Karpas-422 (cell line): ENCODE results near the gene EDA. TPM values are rescaled to one million over a fixed set of nuclear protein-coding genes. Genes with fewer than 3 reads are reported as not detected.

Experiments
- DNase-seq: peaks from one replicate; pipeline ENCODE4 v3.0.0-alpha.2; 2015
- H2AFZ ChIP-seq: fragments of 200-600 bp; sonication (generic); 2 replicates; pipeline ENCODE4 v1.6.1; 2014; ENCODE audit warnings: antibody characterized with exemption, low read length, mixed read lengths
- H3K27ac ChIP-seq: fragments of 200-600 bp; sonication (generic); 2 replicates; pipeline ENCODE4 v1.5.1; 2014; ENCODE audit warnings: mild to moderate bottlenecking, low read length, moderate library complexity
- H3K27me3 ChIP-seq: fragments of 200-600 bp; sonication (generic); 2 replicates; pipeline ENCODE4 v1.6.1; 2014; ENCODE audit warnings: low read length, mixed read lengths
- H3K36me3 ChIP-seq: fragments of 200-600 bp; sonication (generic); 2 replicates; pipeline ENCODE4 v1.6.1; 2014; ENCODE audit warnings: low read length, mixed read lengths; ENCODE audit not compliant: insufficient read depth
- H3K4me1 ChIP-seq: fragments of 200-600 bp; sonication (generic); 2 replicates; pipeline ENCODE4 v1.6.1; 2014; ENCODE audit warnings: mild to moderate bottlenecking, low read length, mixed read lengths
- H3K4me2 ChIP-seq: fragments of 200-600 bp; sonication (generic); 2 replicates; pipeline ENCODE4 v1.6.1; 2014; ENCODE audit warnings: low read length, low read depth, mild to moderate bottlenecking; ENCODE audit not compliant: poor library complexity, severe bottlenecking
- H3K4me3 ChIP-seq: fragments of 200-600 bp; sonication (generic); 2 replicates; pipeline ENCODE4 v1.5.1; 2014; ENCODE audit warnings: mild to moderate bottlenecking, antibody characterized with exemption, low read length, mixed read lengths
- H3K79me2 ChIP-seq: fragments of 200-600 bp; sonication (generic); 2 replicates; pipeline ENCODE4 v1.6.1; 2014; ENCODE audit warnings: mild to moderate bottlenecking, low read length, mixed read lengths
- H3K9ac ChIP-seq: fragments of 200-600 bp; sonication (generic); 2 replicates; pipeline ENCODE4 v1.6.0; 2014; ENCODE audit warnings: low read length
- H3K9me2 ChIP-seq: fragments of 200-600 bp; sonication (generic), shearing (Covaris generic); replicated peaks from 2 replicates; pipeline ENCODE4 v1.6.0; 2014; ENCODE audit warnings: mild to moderate bottlenecking, low read length, moderate library complexity; ENCODE audit not compliant: insufficient read depth
- H3K9me3 ChIP-seq: fragments of 300-700, 200-600 bp; sonication (generic); 2 replicates; pipeline ENCODE4 v1.6.1; 2014; ENCODE audit warnings: low read length, mixed read lengths
- H4K20me1 ChIP-seq: fragments of 200-600 bp; sonication (generic); 2 replicates; pipeline ENCODE4 v1.6.1; 2014; ENCODE audit warnings: mild to moderate bottlenecking, antibody characterized with exemption, low read length, low read depth; ENCODE audit not compliant: insufficient read depth
- total RNA-seq: library from RNA; depleted of rRNA; stranded (reverse); fragments of >200 nt; shearing (Covaris generic); gene quantifications from 2 replicates; pipeline ENCODE4 v1.2.3, GENCODE V29; 2014; ENCODE audit warnings: low replicate concordance

EDA gene
- total RNA-seq, 1 experiment from 2014 or later, result not detected

DNA sequence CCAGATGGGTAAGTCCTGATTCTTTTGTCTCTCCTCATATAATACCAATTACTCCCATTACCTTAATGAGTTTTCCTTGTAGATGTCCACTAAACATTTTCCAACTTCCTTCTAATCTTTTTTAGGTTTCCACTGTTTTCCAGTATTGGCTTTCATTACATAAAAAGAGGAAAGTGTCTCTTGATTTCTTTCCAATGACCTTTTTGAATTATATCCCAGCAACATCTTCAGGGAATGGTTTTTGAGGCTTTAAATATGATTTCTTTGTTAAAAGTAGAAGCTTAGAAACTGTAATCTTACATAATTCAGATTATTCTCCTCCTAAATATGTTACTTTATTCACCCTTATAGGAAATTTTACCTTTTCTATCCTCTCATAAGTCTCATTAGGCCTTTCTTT, 298.9 kb downstream of the EDA start:
- no peaks in the 10 kb centered on the region for H3K4me1 ChIP-seq
- H3K27ac ChIP-seq, result no peak overlapping the region
- H3K4me2 ChIP-seq, result no peak overlapping the region
- H3K36me3 ChIP-seq, result no peaks in the 10 kb centered on the region
- no peaks in the 10 kb centered on the region for H3K79me2 ChIP-seq
- H3K9me3 ChIP-seq, result no peaks in the 10 kb centered on the region
- H4K20me1 ChIP-seq, result no peaks in the 10 kb centered on the region
- no peak overlapping the region for H3K4me3 ChIP-seq
- no peak for DNase-seq
- no peaks in the 10 kb centered on the region for H3K27me3 ChIP-seq
- H2AFZ ChIP-seq, result no peak overlapping the region
- no peaks in the 10 kb centered on the region for H3K9me2 ChIP-seq
- H3K9ac ChIP-seq, result no peak overlapping the region

DNA sequence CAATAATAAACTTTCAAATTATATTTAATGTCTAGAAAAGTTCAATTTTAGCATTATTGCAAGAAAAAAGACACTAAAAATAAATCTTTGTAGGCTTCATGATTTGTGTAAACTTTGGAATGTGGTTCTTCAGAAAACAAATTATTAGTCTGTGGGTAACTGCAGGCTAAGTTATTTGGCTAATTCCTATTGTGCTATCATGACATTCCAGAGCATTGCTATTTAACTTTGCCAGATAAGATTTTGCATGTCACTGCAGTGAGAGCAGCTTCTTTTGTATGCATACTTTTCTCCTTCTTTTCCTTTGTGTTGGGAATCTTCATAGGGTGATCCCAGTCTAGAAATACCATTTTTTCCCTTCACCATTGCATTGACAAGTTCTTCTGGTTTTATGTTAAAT, 303.8 kb downstream of the EDA start:
- no peak for DNase-seq
- no peak overlapping the region for H3K4me3 ChIP-seq
- H2AFZ ChIP-seq, result no peak overlapping the region
- H3K79me2 ChIP-seq, result no peaks in the 10 kb centered on the region
- no peak overlapping the region for H3K27ac ChIP-seq
- no peaks in the 10 kb centered on the region for H4K20me1 ChIP-seq
- no peaks in the 10 kb centered on the region for H3K4me1 ChIP-seq
- H3K9me2 ChIP-seq, result no peaks in the 10 kb centered on the region
- H3K4me2 ChIP-seq, result no peak overlapping the region
- no peaks in the 10 kb centered on the region for H3K9me3 ChIP-seq
- no peaks in the 10 kb centered on the region for H3K36me3 ChIP-seq
- no peaks in the 10 kb centered on the region for H3K27me3 ChIP-seq
- H3K9ac ChIP-seq, result no peak overlapping the region

DNA sequence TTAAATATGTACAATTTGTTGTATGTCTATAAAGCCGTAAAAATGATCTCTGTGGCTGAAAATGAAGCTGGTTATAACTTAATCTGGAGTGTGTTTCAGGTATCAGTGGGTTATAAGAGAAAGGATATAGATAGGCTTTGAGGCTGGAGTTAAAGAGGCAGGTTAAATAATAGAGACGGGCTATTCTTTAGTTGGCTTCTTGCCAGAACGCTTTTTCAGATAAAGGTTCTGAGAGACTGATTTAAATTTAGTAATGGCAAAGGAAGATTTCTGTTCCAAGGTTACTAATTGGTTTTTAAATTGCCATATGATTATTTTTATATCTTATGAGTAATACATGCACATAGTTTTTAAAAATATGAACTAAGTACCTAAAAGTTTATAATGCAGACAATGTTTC, 316.4 kb downstream of the EDA start:
- no peaks in the 10 kb centered on the region for H3K36me3 ChIP-seq
- no peaks in the 10 kb centered on the region for H3K4me1 ChIP-seq
- H3K27me3 ChIP-seq, result no peaks in the 10 kb centered on the region
- no peak overlapping the region for H2AFZ ChIP-seq
- DNase-seq, result no peak
- no peaks in the 10 kb centered on the region for H3K9me2 ChIP-seq
- H3K9ac ChIP-seq, result no peak overlapping the region
- H3K4me3 ChIP-seq, result no peak overlapping the region
- no peaks in the 10 kb centered on the region for H3K9me3 ChIP-seq
- no peaks in the 10 kb centered on the region for H4K20me1 ChIP-seq
- no peaks in the 10 kb centered on the region for H3K79me2 ChIP-seq
- no peak overlapping the region for H3K4me2 ChIP-seq
- H3K27ac ChIP-seq, result no peak overlapping the region

DNA sequence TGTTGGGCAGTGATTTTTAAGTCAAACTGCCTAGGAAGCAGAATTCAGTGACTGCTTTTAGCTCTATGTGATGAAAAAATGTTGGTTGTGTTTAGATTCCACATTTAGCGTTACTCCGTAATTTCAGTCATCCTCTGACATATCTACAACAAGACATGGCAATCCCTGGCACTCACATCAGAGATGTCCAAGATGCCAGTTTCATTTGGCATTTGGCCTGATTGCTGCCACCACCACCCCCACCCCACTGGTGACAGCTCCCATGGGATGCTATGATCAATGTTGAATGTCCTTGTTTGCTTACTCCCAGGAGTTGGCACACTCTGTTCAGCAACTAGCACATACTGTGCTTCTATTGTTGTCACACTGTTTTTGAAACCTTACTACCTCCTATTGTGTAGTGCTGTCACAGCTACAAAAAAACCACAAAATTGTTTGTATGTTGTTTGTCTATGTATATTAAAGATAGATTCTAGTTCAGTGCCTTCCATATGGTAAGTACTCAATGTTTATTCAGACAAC, 332.4 kb downstream of the EDA start:
- Histone ChIP-seq H3K9ac (no peak overlapping the region), H3K27me3 (no peaks in the 10 kb centered on the region), H4K20me1 (no peaks in the 10 kb centered on the region), H3K27ac (no peak overlapping the region), H2AFZ (no peak overlapping the region), H3K36me3 (no peaks in the 10 kb centered on the region), H3K4me1 (no peaks in the 10 kb centered on the region), H3K9me2 (no peaks in the 10 kb centered on the region), H3K4me2 (no peak overlapping the region), H3K9me3 (no peaks in the 10 kb centered on the region), H3K4me3 (no peak overlapping the region), H3K79me2 (no peaks in the 10 kb centered on the region)
- DNase-seq, result no peak

DNA sequence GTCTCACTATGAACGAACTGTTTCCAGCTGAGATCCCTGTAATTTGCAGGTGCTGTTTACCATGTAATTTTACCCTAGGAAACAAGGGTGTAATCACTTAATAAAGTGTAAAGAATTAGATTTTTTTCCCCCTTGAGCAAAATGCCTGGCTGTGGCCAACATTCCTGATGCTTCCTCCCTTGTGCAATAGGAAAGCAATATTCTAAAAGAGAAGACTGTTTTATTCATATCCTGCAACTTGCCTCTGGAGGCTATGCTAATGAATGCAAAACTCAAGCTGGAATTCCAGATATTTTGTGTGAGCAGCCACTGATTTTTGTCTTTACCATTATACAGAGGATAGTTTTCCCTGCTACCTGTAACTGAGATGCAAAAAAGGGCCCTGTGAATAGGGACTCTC, 335.8 kb downstream of the EDA start:
- H2AFZ ChIP-seq, result no peak overlapping the region

DNA sequence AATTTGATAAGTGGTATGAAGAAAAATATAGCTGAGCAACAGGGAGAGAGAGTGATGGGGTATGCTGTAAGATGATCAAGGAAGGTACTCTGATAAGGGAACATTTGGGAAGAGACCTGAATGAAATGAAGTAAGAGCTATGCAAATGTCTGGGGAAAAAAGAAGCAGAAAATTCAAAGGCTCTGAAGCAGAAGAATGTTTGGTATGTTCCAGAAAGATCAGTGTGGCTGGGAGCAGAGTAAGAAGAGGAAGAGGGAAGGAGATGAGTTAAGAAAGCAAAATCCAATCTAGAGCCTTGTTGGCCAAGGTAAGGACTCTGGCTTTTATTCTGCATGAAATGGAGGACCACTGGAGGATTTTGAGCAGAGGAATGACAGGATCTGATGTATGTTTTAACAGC, 343.8 kb downstream of the EDA start:
- Histone ChIP-seq H4K20me1 (no peaks in the 10 kb centered on the region), H3K9me2 (no peaks in the 10 kb centered on the region), H3K4me1 (no peaks in the 10 kb centered on the region), H3K9me3 (no peaks in the 10 kb centered on the region; the same call in 1 of the 2 replicates), H3K79me2 (no peaks in the 10 kb centered on the region), H3K36me3 (no peaks in the 10 kb centered on the region), H3K4me2 (no peak overlapping the region), H3K27me3 (no peaks in the 10 kb centered on the region), H3K27ac (no peak overlapping the region), H3K4me3 (no peak overlapping the region), H2AFZ (no peak overlapping the region), H3K9ac (no peak overlapping the region)
- DNase-seq, result no peak

More for the DNA sequence above, 335.8 kb downstream of the EDA start:
- no peak for DNase-seq
- no peaks in the 10 kb centered on the region for H3K36me3 ChIP-seq
- H3K27me3 ChIP-seq, result no peaks in the 10 kb centered on the region
- no peaks in the 10 kb centered on the region for H3K9me2 ChIP-seq
- no peaks in the 10 kb centered on the region; the same call in 1 of the 2 replicates for H3K9me3 ChIP-seq
- no peak overlapping the region for H3K27ac ChIP-seq
- H3K4me2 ChIP-seq, result no peak overlapping the region
- H3K9ac ChIP-seq, result no peak overlapping the region
- H3K4me3 ChIP-seq, result no peak overlapping the region
- H3K79me2 ChIP-seq, result no peaks in the 10 kb centered on the region
- H4K20me1 ChIP-seq, result no peaks in the 10 kb centered on the region
- H3K4me1 ChIP-seq, result no peaks in the 10 kb centered on the region

DNA sequence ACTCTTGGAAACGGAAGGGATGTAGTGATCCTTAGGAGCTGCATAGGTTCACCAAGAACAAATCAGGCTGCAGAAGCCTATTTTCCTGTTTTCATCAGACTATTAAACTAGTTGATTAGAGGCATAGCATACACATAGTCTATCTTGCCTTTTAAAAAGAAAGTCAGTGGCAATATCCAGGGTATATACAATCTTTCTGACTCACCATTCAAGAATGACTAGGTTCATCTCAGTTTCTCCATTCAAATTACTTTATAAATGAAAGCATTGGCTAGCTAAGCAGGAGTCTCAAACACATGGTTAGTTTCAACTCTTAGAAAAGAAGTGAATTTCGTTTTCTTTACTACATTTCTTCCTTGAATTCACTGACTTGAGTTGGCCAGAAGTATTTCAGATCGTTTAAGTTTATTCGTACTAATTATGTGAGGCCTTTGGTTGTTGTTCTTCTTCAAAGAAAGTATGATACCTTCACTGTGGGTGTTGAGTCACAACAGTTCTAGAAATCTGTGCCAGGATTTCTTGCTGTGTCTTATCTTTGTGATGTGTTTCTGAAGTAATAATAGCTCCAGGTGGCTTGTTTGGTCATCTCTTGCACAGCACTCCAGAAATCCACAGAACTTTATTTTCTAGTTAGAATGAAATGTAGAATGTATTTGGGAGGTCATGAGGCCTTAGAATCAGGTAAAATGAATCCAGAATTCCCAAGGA, 345.6 kb downstream of the EDA start:
- Histone ChIP-seq H2AFZ (no peak overlapping the region), H3K27me3 (no peaks in the 10 kb centered on the region), H3K79me2 (no peaks in the 10 kb centered on the region), H3K4me3 (no peak overlapping the region), H3K27ac (no peak overlapping the region), H3K36me3 (no peaks in the 10 kb centered on the region), H4K20me1 (no peaks in the 10 kb centered on the region), H3K4me2 (no peak overlapping the region), H3K9ac (no peak overlapping the region), H3K9me2 (no peaks in the 10 kb centered on the region), H3K4me1 (no peaks in the 10 kb centered on the region), H3K9me3 (no peaks in the 10 kb centered on the region)
- DNase-seq, result no peak

DNA sequence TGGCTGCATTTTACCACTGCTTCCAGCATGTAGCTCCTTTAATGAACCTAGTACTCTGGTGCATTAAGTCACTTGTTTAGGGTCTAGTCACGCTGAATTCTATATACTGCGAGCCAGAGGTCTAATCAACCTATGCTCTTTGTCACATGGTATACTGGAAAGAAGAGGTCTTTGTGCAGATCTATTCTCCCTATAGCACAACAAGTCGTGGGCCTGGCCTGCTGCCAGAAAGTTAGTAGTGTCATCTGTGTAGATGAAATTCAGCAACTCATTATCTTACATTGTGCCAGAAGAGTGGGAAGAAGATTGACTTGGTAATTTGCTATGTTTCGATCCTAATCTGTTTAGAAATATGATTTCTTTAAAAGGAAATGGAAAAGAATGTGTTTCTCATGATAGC, 353.0 kb downstream of the EDA start:
- no peak overlapping the region for H3K4me2 ChIP-seq
- no peak overlapping the region for H2AFZ ChIP-seq
- H4K20me1 ChIP-seq, result no peaks in the 10 kb centered on the region
- no peaks in the 10 kb centered on the region for H3K27me3 ChIP-seq
- H3K79me2 ChIP-seq, result no peaks in the 10 kb centered on the region
- no peaks in the 10 kb centered on the region for H3K9me2 ChIP-seq
- H3K9me3 ChIP-seq, result no peaks in the 10 kb centered on the region
- no peak for DNase-seq
- H3K36me3 ChIP-seq, result no peaks in the 10 kb centered on the region
- H3K4me1 ChIP-seq, result no peaks in the 10 kb centered on the region
- H3K4me3 ChIP-seq, result no peak overlapping the region
- H3K27ac ChIP-seq, result no peak overlapping the region
- H3K9ac ChIP-seq, result no peak overlapping the region
